A673 (cell line): Measurements from ENCODE around the gene TRIM14.

Source experiments
- CTCF ChIP-seq: fragments of 300-800, 200-600 bp; sonication (generic); conservative IDR thresholded peaks from 2 replicates; pipeline ENCODE4 v1.5.1; 2017; ENCODE audit warnings: low read depth, mild to moderate bottlenecking, antibody characterized with exemption, low read length, moderate library complexity, mixed read lengths
- EZH2 ChIP-seq: fragments of 200-600 bp; sonication (generic); IDR thresholded peaks from 2 replicates; pipeline ENCODE4 v1.6.1; 2017; ENCODE audit warnings: borderline replicate concordance, low read depth, mild to moderate bottlenecking, mixed read lengths, antibody characterized with exemption, low read length; ENCODE audit not compliant: poor library complexity, severe bottlenecking

GRCh38 chr9:98071737-98072136 lies 47.3 kb downstream of the TRIM14 start:
- TF ChIP-seq CTCF (no peak), EZH2 (no peak)
